Measurements from ENCODE around the gene FZD8.

Gene FZD8

DNA sequence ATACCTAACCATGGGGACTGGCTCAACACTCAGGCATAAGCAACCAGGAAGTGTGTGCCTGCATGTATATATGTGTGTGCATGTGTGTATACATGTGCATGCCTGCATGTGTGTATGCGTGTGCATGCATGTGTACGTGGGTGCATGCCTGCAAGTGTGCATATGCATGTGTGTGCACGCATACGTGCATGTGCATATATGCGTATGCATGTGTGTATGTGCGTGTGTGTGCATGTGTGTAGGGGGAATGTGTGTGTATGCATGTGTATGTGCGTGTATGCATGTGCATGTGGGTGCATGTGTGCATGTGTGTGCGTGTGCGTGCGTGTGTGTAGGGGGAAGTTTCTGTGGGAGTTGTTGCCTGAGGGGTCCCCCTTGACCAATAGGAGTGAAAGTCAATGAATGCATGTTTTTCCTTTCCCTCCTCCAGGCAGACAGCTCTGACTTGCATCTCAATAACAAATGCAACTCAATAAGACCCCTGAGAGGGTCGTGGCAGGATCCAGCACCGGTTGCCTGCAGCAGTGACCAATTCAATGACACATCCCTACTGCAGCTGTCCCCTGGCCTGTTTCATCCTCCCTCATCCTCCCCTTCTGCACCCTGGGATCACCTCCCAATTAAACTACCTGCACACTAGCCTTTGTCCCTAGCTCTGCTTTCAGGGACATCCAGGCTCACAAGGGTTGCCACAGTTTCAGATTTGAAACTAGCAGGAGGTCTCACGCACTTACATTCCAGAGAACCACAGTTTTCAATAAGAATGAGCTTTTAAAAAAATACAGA, 27.0 kb upstream of the FZD8 start:
- Histone ChIP-seq H3K9ac (ENCODE audit: low read length) (no peak overlapping the region), H3K4me2 (ENCODE audit: low read length) (no peak overlapping the region), H4K20me1 (ENCODE audit: insufficient read depth, low read length) (no peaks in the 10 kb centered on the region), H3K4me1 (ENCODE audit: low read length) (no peaks in the 10 kb centered on the region), H3K79me2 (ENCODE audit: low read length) (no peaks in the 10 kb centered on the region), H3K4me3 (ENCODE audit: low read length) (no peak overlapping the region), H3K27me3 (ENCODE audit: low read depth, low read length) (no peaks in the 10 kb centered on the region), H2AFZ (ENCODE audit: low read depth, low read length) (no peak overlapping the region), H3K27ac (ENCODE audit: low read length) (no peak overlapping the region), H3K36me3 (replicated peaks; ENCODE audit: low read depth, low read length) (no peaks in the 10 kb centered on the region), H3K9me3 (ENCODE audit: insufficient read depth, low read length) (no peaks in the 10 kb centered on the region)
- TF ChIP-seq, protein P1, sequence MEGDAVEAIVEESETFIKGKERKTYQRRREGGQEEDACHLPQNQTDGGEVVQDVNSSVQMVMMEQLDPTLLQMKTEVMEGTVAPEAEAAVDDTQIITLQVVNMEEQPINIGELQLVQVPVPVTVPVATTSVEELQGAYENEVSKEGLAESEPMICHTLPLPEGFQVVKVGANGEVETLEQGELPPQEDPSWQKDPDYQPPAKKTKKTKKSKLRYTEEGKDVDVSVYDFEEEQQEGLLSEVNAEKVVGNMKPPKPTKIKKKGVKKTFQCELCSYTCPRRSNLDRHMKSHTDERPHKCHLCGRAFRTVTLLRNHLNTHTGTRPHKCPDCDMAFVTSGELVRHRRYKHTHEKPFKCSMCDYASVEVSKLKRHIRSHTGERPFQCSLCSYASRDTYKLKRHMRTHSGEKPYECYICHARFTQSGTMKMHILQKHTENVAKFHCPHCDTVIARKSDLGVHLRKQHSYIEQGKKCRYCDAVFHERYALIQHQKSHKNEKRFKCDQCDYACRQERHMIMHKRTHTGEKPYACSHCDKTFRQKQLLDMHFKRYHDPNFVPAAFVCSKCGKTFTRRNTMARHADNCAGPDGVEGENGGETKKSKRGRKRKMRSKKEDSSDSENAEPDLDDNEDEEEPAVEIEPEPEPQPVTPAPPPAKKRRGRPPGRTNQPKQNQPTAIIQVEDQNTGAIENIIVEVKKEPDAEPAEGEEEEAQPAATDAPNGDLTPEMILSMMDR (IDR thresholded peaks at IDR 0.05; ENCODE audit: low read depth, low read length) = no peak
- no peak for TF ChIP-seq EZH2phosphoT487 (IDR thresholded peaks at IDR 0.05; ENCODE audit: low read depth)

DNA sequence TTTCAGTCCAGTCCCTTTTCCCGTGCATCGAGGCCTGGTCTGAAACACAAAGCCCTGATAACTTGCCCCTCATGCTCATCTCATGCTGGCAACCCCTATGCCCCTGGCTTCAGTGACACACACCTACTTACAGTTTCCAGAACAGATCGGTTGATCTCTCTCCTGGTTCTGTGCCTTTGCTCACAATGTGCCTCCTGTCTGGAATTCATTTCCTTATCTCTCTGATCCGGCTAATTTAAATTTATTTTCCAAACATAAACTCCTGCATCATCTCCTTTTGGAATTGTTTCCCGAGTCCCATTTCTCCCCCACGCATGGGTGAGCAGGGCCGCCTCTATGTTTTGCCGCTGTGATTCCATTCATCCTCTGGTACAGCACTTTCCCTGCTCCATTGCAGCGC, 25.9 kb upstream of the FZD8 start:
- no peaks in the 10 kb centered on the region for H4K20me1 ChIP-seq (ENCODE audit: insufficient read depth, low read length)
- no peak overlapping the region for H3K27ac ChIP-seq (ENCODE audit: low read length)
- no peaks in the 10 kb centered on the region for H3K4me1 ChIP-seq (ENCODE audit: low read length)
- H2AFZ ChIP-seq (ENCODE audit: low read depth, low read length) = no peak overlapping the region
- no peak overlapping the region for H3K4me3 ChIP-seq (ENCODE audit: low read length)
- H3K79me2 ChIP-seq (ENCODE audit: low read length) = no peaks in the 10 kb centered on the region
- TF ChIP-seq, protein P1 (IDR thresholded peaks at IDR 0.05; ENCODE audit: low read depth, low read length) = no peak
- no peak for TF ChIP-seq EZH2phosphoT487 (IDR thresholded peaks at IDR 0.05; ENCODE audit: low read depth)
- no peaks in the 10 kb centered on the region for H3K9me3 ChIP-seq (ENCODE audit: insufficient read depth, low read length)
- H3K36me3 ChIP-seq (replicated peaks; ENCODE audit: low read depth, low read length) = no peaks in the 10 kb centered on the region
- no peak overlapping the region for H3K9ac ChIP-seq (ENCODE audit: low read length)
- H3K27me3 ChIP-seq (ENCODE audit: low read depth, low read length) = no peaks in the 10 kb centered on the region
- H3K4me2 ChIP-seq (ENCODE audit: low read length) = no peak overlapping the region

DNA sequence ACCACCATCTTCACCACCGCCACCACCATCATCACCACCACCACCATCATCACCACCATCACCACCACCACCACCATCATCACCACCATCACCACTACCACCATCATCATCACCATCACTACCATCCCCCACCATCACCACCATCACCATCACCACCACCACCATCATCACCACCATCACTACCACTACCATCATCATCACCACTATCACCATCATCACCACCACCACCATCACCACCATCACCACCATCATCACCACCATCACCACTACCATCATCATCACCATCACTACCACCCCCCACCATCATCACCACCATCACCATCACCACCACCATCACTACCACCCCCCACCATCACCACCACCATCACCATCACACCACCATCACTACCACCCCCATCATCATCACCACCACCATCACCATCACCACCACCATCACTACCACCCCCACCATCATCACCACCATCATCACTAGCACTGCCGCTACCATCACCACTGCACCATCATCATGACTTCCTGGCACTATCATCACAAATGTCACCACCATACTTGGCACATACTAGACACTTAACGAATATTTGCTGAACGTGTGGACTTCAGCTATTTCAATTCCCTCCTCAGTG, 25.3 kb upstream of the FZD8 start:
- no peak overlapping the region for H3K4me2 ChIP-seq (ENCODE audit: low read length)
- H3K79me2 ChIP-seq (ENCODE audit: low read length) = no peaks in the 10 kb centered on the region
- TF ChIP-seq, protein P1 (IDR thresholded peaks at IDR 0.05; ENCODE audit: low read depth, low read length) = no peak
- no peak for TF ChIP-seq EZH2phosphoT487 (IDR thresholded peaks at IDR 0.05; ENCODE audit: low read depth)
- no peaks in the 10 kb centered on the region for H3K9me3 ChIP-seq (ENCODE audit: insufficient read depth, low read length)
- no peak overlapping the region for H2AFZ ChIP-seq (ENCODE audit: low read depth, low read length)
- H3K9ac ChIP-seq (ENCODE audit: low read length) = no peak overlapping the region
- H4K20me1 ChIP-seq (ENCODE audit: insufficient read depth, low read length) = no peaks in the 10 kb centered on the region
- H3K27me3 ChIP-seq (ENCODE audit: low read depth, low read length) = no peaks in the 10 kb centered on the region
- no peaks in the 10 kb centered on the region for H3K4me1 ChIP-seq (ENCODE audit: low read length)
- no peak overlapping the region for H3K27ac ChIP-seq (ENCODE audit: low read length)
- no peak overlapping the region for H3K4me3 ChIP-seq (ENCODE audit: low read length)
- H3K36me3 ChIP-seq (replicated peaks; ENCODE audit: low read depth, low read length) = no peaks in the 10 kb centered on the region

DNA sequence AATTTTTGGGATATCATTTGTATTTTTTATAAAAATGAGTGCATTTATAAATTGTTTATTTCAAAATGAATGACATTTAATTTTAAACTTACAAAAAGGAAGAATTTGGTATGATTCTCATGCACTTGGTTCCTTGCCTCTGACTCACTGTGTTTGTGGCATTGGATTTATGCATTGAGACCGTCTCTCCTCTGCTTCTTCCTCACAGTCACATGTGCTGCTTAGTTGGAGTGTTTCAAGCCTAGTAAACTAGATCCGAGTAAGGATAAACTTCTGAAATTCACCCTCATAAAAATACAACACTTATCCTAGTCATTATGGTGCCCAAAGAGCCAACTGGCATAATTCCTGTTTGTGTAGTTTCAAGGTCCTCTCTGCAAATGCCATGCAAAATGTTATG, 19.1 kb upstream of the FZD8 start:
- Histone ChIP-seq H3K9me3 (ENCODE audit: insufficient read depth, low read length) (no peaks in the 10 kb centered on the region), H2AFZ (ENCODE audit: low read depth, low read length) (no peak overlapping the region), H3K4me3 (ENCODE audit: low read length) (no peak overlapping the region), H3K9ac (ENCODE audit: low read length) (no peak overlapping the region), H3K36me3 (replicated peaks; ENCODE audit: low read depth, low read length) (no peaks in the 10 kb centered on the region), H3K4me1 (ENCODE audit: low read length) (no peaks in the 10 kb centered on the region), H3K4me2 (ENCODE audit: low read length) (no peak overlapping the region), H3K79me2 (ENCODE audit: low read length) (no peaks in the 10 kb centered on the region), H3K27me3 (ENCODE audit: low read depth, low read length) (no peaks in the 10 kb centered on the region), H3K27ac (ENCODE audit: low read length) (no peak overlapping the region), H4K20me1 (ENCODE audit: insufficient read depth, low read length) (no peaks in the 10 kb centered on the region)
- TF ChIP-seq EZH2phosphoT487 (IDR thresholded peaks at IDR 0.05; ENCODE audit: low read depth) = no peak
- TF ChIP-seq, protein P1 (IDR thresholded peaks at IDR 0.05; ENCODE audit: low read depth, low read length) = no peak
